Stomach (tissue), 4 donors: ENCODE data around the gene COBL.

Source experiments
- CTCF ChIP-seq, 7 experiments: fragments of 450-650 bp in 4 of 7; fragments of 200-600 bp in 3 of 7; sonication (generic) in 3 of 7; IDR thresholded peaks; one replicate each; pipeline ENCODE4 v1.5.1; 2016 to 2019; ENCODE audit warnings: antibody characterized with exemption in 7 of 7, control low read depth in 2 of 7, mild to moderate bottlenecking in 1 of 7
- EP300 ChIP-seq: sonication (generic); formaldehyde crosslinking; IDR thresholded peaks from one replicate; pipeline ENCODE4 v1.6.1; 2017; ENCODE audit warnings: antibody characterized with exemption
- POLR2A ChIP-seq, 4 donors: fragments of 450-650 bp; IDR thresholded peaks; one replicate each; pipeline ENCODE4 v1.6.1; 2016; ENCODE audit warnings: antibody characterized with exemption in 4 of 4, control low read depth in 2 of 4, mild to moderate bottlenecking in 1 of 4, moderate library complexity in 1 of 4
- POLR2AphosphoS5 ChIP-seq, 3 donors: sonication (generic); formaldehyde crosslinking; IDR thresholded peaks; one replicate each; pipeline ENCODE4 v1.6.1; 2016; ENCODE audit warnings: antibody characterized with exemption in 3 of 3

DNA sequence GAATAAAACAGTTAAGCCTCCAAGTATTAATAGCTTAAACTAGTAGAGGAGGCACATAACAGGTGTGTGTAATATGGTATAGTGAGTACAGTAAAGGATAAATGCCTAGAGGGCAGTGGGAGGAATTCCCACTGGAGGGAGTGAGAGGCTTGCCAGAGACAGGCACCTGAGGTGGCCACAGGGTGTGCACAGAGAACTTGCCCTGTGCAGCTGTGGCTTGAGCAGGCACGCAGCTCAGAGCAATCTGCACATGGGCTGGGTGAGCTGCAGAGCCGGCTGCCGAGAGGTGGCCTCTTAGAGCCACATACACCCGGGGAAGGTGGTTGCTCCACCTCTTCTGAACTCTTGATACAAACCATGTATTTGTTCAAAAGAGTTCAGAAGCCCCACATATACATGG is 237.1 kb downstream of the COBL start:
- no peak for TF ChIP-seq CTCF (IDR thresholded peaks at IDR 0.05)
- TF ChIP-seq POLR2AphosphoS5 (IDR thresholded peaks at IDR 0.05) = no peak
- TF ChIP-seq POLR2A (IDR thresholded peaks at IDR 0.05) = no peak
- no peak for TF ChIP-seq EP300
